T-helper 17 cell (primary cell): ENCODE results near the gene CAMK2D. TPM values are rescaled to one million over a fixed set of nuclear protein-coding genes. Genes with fewer than 3 reads are reported as not detected.

Experiments used
- ATAC-seq: fragments of 150-1000 bp; cut with Tn5 transposase; 2 replicates; pipeline ENCODE4 v1.10.0; 2021; ENCODE audit warnings: mild to moderate bottlenecking, moderate library complexity
- DNase-seq, 3 donors: peaks; one replicate each; pipeline versions ENCODE4 v3.0.0 to v3.0.0-alpha.2; 2020 to 2021
- H3K9me3 ChIP-seq: one replicate; pipeline ENCODE4 v1.7.0; 2013; ENCODE audit warnings: low read length, mild to moderate bottlenecking; ENCODE audit not compliant: control insufficient read depth, poor library complexity, severe bottlenecking
- H3K27ac Mint-ChIP-seq: one replicate; pipeline ENCODE4 v1.8.0; 2022; ENCODE audit warnings: mild to moderate bottlenecking, moderate library complexity, mixed read lengths
- H3K27me3 Mint-ChIP-seq: one replicate; pipeline ENCODE4 v1.8.0; 2022; ENCODE audit warnings: mixed read lengths
- H3K36me3 Mint-ChIP-seq: one replicate; pipeline ENCODE4 v1.8.0; 2022; ENCODE audit warnings: low read depth, mixed read lengths
- H3K4me1 Mint-ChIP-seq: one replicate; pipeline ENCODE4 v1.8.0; 2022; ENCODE audit warnings: mild to moderate bottlenecking, mixed read lengths
- H3K4me3 Mint-ChIP-seq: one replicate; pipeline ENCODE4 v1.8.0; 2022; ENCODE audit warnings: mild to moderate bottlenecking, moderate library complexity, mixed read lengths
- total RNA-seq, 4 donors: library from RNA in 2 of 4; stranded (reverse) in 2 of 4; gene quantifications; one replicate each; pipeline ENCODE4 v1.2.3 and lab custom pipeline; 2022 to 2026

CAMK2D gene
- total RNA-seq, 2 donors from 2014 or later, result 28.6 to 31.6 TPM

DNA sequence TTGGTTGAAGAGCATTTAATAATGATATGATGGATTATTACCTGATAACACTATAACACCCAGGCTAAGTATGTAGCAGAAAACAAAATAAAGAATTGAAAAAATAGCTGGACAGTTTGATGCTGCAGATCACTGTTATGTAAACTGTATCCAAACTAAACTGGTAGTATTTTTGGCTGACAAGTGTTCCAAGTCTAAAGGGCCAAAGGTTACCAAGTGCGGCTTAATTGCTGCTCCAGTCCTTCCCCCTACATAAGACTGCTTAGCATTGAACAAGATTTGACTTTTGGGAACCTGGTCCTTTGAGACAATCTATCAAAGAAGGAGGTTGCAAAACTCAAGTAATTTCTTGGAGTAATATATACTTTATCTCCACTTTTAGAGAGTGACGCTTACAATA lies 249.6 kb downstream of the CAMK2D start:
- Mint-ChIP-seq H3K27me3 (no peaks in the 10 kb centered on the region), H3K4me1 (no peaks in the 10 kb centered on the region), H3K4me3 (no peak overlapping the region), H3K27ac (no peak overlapping the region), H3K36me3 (peaks cover 4% of the 10 kb centered on the region)
- H3K9me3 ChIP-seq, result no peaks in the 10 kb centered on the region
- DNase-seq (no peak), ATAC-seq (no peak)

DNA sequence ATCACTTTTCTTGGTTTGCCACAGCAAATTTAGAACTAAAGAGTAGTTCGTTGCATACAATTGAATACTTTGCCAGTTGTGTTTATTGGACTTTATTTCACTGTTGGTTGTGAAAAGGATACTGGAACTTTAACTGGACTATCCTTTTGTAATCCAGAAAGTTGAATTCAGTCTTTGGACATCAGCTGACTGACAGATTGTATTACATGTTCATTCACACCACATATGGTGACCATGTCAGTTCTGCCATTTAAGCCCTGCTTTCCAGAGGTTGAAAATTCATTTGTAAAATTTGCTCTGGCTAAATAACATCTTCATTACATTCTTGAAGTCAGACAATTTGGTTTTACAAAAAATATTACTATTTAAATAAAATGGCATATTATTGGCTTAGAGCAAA lies 251.7 kb downstream of the CAMK2D start:
- Mint-ChIP-seq H3K27me3 (no peaks in the 10 kb centered on the region), H3K4me3 (no peak overlapping the region), H3K4me1 (no peaks in the 10 kb centered on the region), H3K27ac (no peak overlapping the region), H3K36me3 (peaks cover 4% of the 10 kb centered on the region)
- H3K9me3 ChIP-seq, result no peaks in the 10 kb centered on the region
- DNase-seq, result no peak
- no peak for ATAC-seq

DNA sequence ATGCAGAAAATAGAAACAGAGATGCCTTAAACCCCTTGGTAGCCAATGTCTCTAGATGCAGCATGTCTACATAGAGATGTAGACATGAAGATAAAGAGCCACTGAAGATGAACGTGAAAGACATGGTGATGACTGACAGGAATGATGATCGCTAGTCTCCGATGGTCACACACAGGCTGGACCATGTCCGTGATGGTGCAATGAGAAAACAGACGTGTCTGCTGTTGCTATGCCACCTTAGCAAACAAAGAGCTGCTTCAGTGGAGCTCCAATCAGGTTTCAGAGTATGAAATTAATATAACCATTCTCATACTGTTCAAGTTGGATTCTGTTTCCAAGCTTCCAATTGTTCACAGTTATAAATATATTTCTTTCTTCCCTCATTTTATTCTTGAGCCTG lies 256.5 kb downstream of the CAMK2D start:
- Mint-ChIP-seq H3K27ac (no peak overlapping the region), H3K36me3 (peaks cover 13% of the 10 kb centered on the region), H3K27me3 (no peaks in the 10 kb centered on the region)

DNA sequence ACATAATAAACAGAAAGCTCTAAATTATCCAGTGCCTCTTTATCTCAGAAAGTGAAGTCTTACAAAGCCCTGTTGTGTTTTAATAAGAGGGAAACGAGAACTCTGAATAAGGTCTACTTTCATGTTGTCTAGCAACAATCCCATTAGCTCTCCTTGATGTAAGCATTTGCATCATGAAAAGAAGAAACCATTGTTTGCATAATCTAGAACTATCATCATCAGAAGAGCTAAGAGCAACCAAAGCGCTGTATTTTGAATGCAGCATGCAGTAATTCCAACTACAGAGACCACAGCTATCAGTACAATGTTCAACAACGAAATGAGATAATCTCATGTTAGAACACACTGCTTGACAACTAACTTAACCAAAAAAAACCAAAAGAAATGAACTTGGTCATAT lies 257.1 kb downstream of the CAMK2D start:
- H3K9me3 ChIP-seq, result no peaks in the 10 kb centered on the region
- no peaks in the 10 kb centered on the region for H3K27me3 Mint-ChIP-seq
- no peak overlapping the region for H3K27ac Mint-ChIP-seq
- H3K4me3 Mint-ChIP-seq, result no peak overlapping the region
- H3K36me3 Mint-ChIP-seq, result peaks cover 16% of the 10 kb centered on the region
- ATAC-seq, result no peak
- no peaks in the 10 kb centered on the region for H3K4me1 Mint-ChIP-seq
- DNase-seq, result no peak

More for the DNA sequence above, 256.5 kb downstream of the CAMK2D start:
- H3K4me1 Mint-ChIP-seq, result no peaks in the 10 kb centered on the region
- H3K4me3 Mint-ChIP-seq, result no peak overlapping the region
- H3K9me3 ChIP-seq, result no peaks in the 10 kb centered on the region
- DNase-seq (no peak), ATAC-seq (no peak)

DNA sequence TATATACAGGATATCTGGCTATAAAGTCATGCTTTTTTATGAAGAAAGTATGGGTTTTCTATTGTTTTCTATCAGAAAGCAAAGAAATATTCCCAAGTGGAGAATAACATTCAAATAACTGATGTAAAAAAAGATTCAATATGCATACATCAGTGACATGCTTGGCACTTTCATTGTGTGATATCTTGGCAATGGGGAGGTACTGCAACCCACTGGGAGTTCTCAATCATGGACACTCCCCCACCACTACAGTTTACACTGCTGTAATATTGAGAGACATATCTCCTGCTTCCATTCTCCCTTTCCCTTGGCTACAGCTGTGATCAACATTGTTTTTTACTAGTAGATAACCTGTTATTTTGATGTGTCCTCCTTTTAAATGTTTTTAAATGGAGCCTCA lies 257.8 kb downstream of the CAMK2D start:
- H3K36me3 Mint-ChIP-seq, result peaks cover 16% of the 10 kb centered on the region
- H3K4me3 Mint-ChIP-seq, result no peak overlapping the region
- no peak for ATAC-seq

DNA sequence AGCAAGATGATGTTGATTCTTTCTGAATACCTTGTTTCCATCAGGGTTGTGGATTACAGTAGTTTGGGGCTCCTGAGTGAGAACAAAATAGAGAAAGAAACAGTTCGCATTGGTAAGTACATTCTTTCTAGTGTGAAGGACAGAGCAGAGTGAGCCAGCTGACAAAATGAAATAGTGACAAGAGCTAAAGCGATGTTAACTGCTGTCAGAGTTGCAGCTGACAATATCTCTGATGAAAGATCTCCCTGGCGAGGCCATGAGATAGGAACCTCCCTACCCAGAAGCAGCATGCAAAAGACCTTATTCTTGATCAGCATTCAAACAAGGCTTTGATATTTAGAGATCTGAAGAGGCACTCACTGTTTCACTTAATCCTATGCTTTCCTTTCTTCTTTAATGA lies 258.6 kb downstream of the CAMK2D start:
- no peak for ATAC-seq
- Mint-ChIP-seq H3K4me3 (no peak overlapping the region), H3K4me1 (no peaks in the 10 kb centered on the region), H3K27ac (no peak overlapping the region), H3K36me3 (peaks cover 13% of the 10 kb centered on the region), H3K27me3 (no peaks in the 10 kb centered on the region)
- H3K9me3 ChIP-seq, result no peaks in the 10 kb centered on the region
- no peak for DNase-seq

More for the DNA sequence above, 257.8 kb downstream of the CAMK2D start:
- H3K27ac Mint-ChIP-seq, result no peak overlapping the region
- no peak for DNase-seq
- no peaks in the 10 kb centered on the region for H3K4me1 Mint-ChIP-seq
- no peaks in the 10 kb centered on the region for H3K9me3 ChIP-seq
- H3K27me3 Mint-ChIP-seq, result no peaks in the 10 kb centered on the region

DNA sequence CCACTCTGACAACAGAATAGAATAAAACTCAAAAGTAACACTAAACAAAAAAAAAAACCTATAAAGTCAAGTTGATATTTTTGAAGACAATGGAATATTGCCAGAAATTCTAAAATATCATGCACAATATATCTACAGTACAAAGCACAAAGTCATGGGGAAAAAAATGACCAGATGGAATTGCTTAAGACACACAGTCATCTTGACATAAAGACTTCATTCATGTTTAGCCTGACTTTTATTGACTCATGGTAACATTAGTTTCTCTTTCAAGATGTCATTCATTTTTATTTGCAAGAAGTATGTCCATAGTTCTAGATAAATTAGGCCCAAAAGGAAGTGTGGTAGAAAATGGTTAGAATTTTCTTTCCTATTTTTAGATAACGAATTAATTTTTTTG lies 259.1 kb downstream of the CAMK2D start:
- no peak for DNase-seq
- Mint-ChIP-seq H3K27me3 (no peaks in the 10 kb centered on the region), H3K4me3 (no peak overlapping the region), H3K36me3 (peaks cover 18% of the 10 kb centered on the region), H3K27ac (no peak overlapping the region), H3K4me1 (no peaks in the 10 kb centered on the region)
- no peak for ATAC-seq
- H3K9me3 ChIP-seq, result no peaks in the 10 kb centered on the region

DNA sequence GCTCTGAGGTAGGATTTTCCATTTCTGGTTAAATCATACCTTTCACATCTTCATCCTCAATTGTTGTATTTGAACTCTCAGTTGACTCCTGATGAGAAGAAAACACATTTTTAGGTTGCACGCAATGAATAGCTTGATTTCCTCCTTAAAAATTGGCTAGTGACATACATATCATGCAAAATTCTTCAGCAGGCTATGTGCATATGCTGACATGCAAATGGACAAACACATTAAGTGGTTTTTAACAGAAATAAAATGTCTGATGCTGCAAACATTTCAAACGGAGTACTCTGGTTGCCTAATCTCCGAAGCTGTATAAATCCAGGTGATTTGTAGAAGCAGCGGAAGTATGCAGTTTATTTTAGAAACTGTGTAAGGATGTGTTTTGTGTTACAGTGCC lies 261.1 kb downstream of the CAMK2D start:
- peaks cover 24% of the 10 kb centered on the region for H3K36me3 Mint-ChIP-seq

DNA sequence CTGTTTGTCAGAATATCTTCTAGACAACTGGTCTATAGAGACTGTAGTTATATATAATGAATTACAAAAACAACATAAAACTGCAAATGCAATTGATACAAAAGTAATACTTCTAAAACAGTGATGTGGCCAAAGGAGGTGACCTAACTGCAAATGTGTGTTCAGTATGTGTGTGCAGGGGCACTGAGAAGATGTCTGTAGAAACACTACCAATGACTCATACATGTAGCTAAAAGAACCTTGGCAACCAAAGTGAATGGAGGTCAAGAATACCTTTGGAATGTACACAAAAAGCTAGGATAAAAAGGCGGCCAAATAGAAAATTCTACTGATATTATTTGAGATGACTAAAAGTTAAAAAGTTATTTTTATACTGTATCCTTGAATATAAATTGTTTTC lies 261.8 kb downstream of the CAMK2D start:
- H3K9me3 ChIP-seq, result no peaks in the 10 kb centered on the region
- Mint-ChIP-seq H3K4me1 (no peaks in the 10 kb centered on the region), H3K4me3 (no peak overlapping the region), H3K27ac (no peak overlapping the region), H3K27me3 (no peaks in the 10 kb centered on the region), H3K36me3 (peaks cover 24% of the 10 kb centered on the region)
- no peak for DNase-seq
- ATAC-seq, result no peak

More for the DNA sequence above, 261.1 kb downstream of the CAMK2D start:
- Mint-ChIP-seq H3K4me1 (no peaks in the 10 kb centered on the region), H3K27ac (no peak overlapping the region), H3K27me3 (no peaks in the 10 kb centered on the region), H3K4me3 (no peak overlapping the region)
- no peak for ATAC-seq
- no peaks in the 10 kb centered on the region for H3K9me3 ChIP-seq
- no peak for DNase-seq

DNA sequence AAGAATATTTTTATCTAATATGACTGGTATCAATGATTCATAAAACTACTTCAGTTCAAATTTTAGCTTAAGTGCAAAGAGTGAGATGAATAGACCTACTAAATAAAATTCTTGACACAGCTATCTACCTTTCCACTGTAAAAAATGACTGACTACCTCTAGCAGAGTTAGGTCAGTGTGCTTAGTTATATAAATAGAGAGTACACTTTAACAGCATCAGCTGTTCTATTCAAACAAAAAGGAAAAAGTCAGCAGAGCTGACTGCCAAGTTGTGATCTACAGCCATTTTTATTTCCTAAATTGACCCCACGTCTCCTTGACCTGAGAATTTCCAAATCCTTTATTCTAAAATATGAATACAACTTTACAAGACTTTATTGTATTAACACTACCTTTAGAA lies 262.4 kb downstream of the CAMK2D start:
- H3K36me3 Mint-ChIP-seq, result peaks cover 22% of the 10 kb centered on the region
- H3K27me3 Mint-ChIP-seq, result no peaks in the 10 kb centered on the region
- H3K4me3 Mint-ChIP-seq, result no peak overlapping the region
- ATAC-seq (no peak), DNase-seq (no peak)
- H3K4me1 Mint-ChIP-seq, result no peaks in the 10 kb centered on the region
- no peak overlapping the region for H3K27ac Mint-ChIP-seq
- H3K9me3 ChIP-seq, result no peaks in the 10 kb centered on the region

DNA sequence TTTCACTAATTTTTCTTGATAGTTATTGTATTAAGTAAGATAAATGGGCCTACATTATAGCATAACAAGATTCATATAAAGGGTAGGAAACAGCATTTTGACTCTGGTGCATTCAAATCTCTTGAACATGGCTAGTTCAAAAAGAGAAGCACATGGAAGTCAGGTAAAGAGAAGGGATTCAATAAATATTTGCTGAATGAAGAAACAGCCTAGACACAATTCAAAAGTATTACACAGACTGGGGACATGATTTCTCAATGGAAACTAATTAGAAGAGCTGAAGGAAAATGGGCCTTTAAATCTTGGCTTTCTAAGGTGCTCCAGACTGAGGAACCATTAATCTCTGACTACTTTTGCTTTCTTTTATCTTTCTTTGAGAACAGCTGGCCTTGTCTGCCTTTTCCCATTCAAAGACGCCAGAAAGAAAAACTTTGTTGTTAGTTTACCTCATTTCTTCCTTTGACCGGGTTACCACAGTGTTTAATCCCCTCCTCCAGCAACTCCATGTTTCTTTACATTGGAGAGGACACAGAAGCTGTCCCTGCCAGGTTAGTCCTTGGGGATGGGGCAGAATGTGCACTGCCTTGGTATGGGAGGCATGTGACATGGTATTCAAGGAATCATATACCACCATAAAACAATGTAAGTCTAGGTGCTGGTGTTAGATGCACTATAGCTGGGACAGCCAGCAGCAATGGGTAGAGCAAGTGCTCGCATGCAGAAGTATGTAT lies 264.2 kb downstream of the CAMK2D start:
- Mint-ChIP-seq H3K27ac (no peak overlapping the region), H3K27me3 (no peaks in the 10 kb centered on the region), H3K36me3 (peaks cover 16% of the 10 kb centered on the region), H3K4me1 (no peaks in the 10 kb centered on the region), H3K4me3 (no peak overlapping the region)
- DNase-seq (no peak), ATAC-seq (no peak)
- H3K9me3 ChIP-seq, result no peaks in the 10 kb centered on the region

DNA sequence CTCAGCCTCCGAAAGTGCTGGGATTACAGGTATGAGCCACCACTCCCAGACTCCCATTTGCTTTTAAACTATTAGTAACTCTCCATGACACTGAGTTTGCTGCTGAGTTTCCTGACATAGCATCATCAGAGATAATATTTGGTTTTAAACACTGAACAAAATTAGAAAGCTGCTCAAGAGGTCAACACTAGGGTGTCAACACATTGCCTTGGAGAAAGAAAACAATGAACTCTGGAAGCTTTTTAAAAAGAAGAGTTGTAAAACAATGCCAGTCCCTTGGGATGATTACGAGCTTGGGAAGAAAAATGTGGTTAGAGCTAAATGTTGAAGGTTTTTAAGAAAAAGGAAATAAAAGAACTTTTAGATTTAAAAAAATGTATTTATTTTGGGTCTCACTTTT lies 264.8 kb downstream of the CAMK2D start:
- ATAC-seq (no peak), DNase-seq (no peak)
- no peaks in the 10 kb centered on the region for H3K9me3 ChIP-seq
- Mint-ChIP-seq H3K27me3 (no peaks in the 10 kb centered on the region), H3K4me1 (no peaks in the 10 kb centered on the region), H3K36me3 (peaks cover 13% of the 10 kb centered on the region), H3K4me3 (no peak overlapping the region), H3K27ac (no peak overlapping the region)

DNA sequence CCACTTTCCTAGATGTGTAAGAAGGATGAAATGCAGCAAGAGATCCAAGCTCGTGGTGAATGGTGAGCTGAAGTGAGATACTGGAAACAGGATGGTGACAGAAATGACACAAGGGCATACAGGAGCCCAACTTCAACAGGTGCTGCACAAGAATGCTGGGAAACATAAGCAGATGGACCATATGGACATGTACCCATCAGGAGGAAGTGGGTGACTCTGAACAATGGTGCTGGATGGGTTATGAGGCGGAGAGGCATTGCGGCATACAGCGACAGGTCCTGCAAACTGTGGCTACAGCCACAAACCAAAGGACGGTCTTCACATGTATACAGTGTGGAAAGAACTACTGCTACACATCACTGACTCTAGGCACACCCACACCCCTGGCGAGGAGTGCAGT lies 265.7 kb downstream of the CAMK2D start:
- H3K9me3 ChIP-seq, result no peaks in the 10 kb centered on the region
- Mint-ChIP-seq H3K27me3 (no peaks in the 10 kb centered on the region), H3K4me3 (no peak overlapping the region), H3K27ac (no peak overlapping the region), H3K36me3 (peaks cover 13% of the 10 kb centered on the region), H3K4me1 (no peaks in the 10 kb centered on the region)
- ATAC-seq, result no peak
- no peak for DNase-seq

DNA sequence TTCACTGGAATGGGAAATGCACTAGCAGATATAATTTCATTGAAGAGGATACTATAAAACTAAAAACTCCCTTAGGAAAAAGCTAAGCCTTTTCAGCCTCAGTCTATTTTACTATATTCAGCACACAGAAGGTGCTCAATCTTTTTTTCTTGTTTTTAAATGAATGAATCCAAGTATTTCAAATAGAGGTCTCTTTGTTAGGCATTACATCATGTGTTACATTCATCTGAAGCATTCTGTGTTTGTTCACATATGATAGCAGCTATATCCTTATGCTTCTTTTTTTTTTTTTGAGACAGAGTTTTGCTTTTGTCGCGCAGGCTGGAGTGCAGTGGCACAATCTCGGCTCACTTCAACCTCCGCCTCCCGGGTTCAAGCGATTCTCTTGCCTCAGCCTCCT lies 278.4 kb downstream of the CAMK2D start:
- ATAC-seq (no peak), DNase-seq (no peak)
- Mint-ChIP-seq H3K4me1 (peaks cover 3% of the 10 kb centered on the region), H3K27me3 (no peaks in the 10 kb centered on the region), H3K27ac (no peak overlapping the region), H3K4me3 (no peak overlapping the region), H3K36me3 (peaks cover 8% of the 10 kb centered on the region)
- H3K9me3 ChIP-seq, result peaks cover 3% of the 10 kb centered on the region
